Measurements from ENCODE around the gene FAM168A.

Gene FAM168A

DNA sequence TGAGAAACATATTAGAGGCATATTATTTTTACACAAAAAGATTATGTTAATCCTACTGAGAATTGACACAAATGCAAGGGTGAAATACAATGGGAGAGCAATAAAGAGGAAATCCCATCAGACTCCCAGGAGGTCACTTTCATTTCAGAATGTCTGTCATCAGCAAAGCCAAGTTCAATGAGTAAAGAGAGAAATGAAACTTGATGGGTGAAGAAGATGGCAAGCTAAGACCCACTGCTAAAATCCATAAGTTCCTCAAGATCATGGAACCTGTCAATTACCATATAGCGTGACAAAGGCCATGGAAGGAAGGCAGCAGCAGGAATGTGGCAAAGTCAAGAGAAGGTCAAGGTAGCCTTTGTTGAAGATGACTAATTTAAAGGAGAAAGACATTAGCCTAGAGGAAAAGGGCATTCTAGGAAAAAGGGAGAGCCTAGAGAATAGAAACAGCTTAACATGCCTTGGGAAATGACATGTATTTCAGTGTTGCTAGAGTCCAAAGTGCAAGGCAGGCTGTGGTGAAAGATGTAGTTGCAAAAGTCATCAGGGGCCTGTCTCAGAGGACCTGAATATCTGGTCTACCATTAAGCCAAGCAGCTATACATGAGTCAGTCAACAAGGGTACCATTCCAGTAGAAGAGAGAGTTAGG, 43.1 kb downstream of the FAM168A start:
- DNase-seq: no peak

DNA sequence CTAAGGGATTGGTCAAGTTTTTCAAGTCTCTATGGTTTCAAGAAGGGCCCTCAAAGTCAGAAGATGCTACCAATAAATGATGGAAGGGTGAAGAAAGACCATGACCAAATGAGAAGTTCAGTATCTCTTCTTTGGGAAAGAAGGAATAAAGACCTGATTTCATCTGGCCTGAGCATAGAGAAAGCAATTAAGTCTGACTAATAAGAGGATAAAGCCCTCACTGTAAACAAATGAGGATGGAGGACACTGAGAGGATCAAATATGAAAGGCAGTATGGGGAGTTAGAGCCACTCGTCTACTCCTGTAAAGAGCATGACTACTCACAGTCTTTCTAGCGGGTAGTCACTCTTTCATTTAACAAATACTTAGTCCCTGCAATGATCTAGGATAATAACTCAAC, 44.6 kb downstream of the FAM168A start:
- no peak for DNase-seq

DNA sequence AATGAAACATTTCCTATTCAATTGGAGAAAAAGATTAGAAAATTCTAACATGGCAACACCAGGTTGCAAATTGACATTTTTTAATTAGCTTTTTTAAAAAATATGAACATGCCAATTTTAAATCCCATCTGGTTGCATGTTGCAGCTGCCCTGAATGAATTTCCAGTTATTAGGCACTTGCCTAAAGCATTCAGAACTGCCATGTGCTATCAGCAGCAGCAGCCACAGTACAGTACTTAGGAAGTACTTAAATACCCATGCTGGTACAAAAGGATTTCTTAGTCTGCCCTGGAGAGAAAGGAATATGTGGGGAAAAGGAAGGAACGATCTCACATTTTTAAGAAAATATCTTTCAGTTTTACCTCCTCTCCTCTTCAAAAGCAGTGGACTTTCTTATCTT, 46.2 kb downstream of the FAM168A start:
- DNase-seq: no peak

- DNase-seq: no peak
Measured at GRCh38 chr11:73549376-73549775, 48.5 kb downstream of the FAM168A start.

- DNase-seq: no peak
Measured at GRCh38 chr11:73547706-73548595, 50.0 kb downstream of the FAM168A start.

DNA sequence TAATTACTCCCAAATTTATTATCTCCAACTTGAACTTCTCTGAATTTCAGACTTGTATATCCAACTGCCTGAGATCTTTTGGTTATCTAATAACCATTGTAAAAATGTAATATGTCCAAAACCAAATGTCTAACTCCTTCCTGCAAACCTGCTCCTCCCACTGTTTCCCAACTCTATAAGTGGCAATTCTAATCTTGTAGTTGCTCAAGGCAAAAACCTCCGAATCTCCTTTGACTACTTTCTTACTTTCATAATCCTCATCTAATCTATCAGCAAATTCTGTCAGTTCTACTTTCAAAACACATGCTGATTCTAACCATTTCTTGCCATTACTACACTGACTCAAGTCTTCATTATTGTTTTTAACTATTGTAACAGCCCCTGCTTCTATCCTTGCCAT, 55.7 kb downstream of the FAM168A start:
- DNase-seq: no peak

- no peak for DNase-seq
Measured at GRCh38 chr11:73539506-73540084, 58.3 kb downstream of the FAM168A start.

DNA sequence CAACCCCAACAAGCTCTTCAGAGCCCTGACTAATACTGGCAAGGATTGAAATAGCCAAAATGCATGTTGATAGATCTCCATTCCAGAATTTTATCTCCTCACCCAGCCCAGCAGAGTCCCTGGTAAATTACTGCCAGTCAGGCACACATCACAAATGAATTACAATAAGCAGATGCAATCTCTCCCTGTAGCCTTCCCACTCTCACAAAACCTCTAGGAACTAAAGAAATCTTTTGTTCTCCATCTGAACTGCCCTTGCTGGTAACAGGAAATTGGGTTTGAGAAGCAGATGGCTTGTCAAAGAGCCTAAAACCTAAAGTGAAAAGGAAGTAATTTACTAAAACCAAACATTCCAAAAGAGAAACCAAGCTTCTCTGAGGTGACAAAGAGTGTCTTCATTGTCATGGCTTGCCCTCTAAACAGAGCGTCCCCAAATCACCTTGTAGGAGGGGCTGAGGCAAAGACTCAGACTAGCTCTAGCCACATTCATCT, 59.5 kb downstream of the FAM168A start:
- DNase-seq: no peak

- no peak for DNase-seq
Measured at GRCh38 chr11:73537969-73538368, 59.9 kb downstream of the FAM168A start.

DNA sequence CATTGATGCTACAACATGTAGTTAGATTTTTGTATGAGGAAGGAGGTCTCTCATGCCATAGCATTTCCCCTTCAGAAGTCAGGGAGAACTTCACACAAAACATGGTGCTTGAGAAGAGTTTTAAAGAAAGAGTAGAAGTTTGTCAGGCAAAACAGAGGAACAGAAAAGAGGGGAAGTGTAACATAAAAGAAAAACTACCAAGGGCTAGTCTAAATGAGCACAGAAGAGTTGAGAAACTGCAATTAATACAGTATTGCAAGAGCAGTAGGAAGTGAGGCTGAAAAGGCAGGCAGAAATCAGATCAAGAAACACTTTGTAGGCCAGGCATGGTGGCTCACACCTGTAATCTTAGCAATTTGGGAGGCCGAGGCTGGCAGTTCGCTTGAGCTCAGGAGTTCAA, 61.0 kb downstream of the FAM168A start:
- no peak for DNase-seq

GRCh38 chr11:73532310-73532709, 65.6 kb downstream of the FAM168A start:
- DNase-seq: no peak

- DNase-seq: no peak
Measured at GRCh38 chr11:73531386-73531785, 66.5 kb downstream of the FAM168A start.

DNA sequence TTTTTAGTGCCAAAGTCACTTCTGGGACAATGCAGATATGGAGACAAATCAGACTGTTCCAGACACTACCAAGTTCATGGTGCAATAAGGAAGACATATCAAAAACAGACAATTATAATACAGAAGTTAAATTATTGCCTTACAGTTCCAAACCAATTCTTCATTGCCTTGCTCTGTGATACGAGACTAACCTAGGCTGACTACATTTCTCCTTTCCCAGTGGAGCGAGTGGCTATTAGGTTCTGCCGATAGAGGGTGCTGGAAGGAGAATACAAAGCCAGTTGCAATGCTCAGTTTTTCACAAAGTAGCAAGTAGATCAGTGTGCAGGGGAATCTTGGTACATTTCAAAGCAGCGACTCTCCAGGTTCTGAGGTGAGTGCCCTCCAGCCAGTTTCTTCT, 67.8 kb downstream of the FAM168A start:
- no peak for DNase-seq

DNA sequence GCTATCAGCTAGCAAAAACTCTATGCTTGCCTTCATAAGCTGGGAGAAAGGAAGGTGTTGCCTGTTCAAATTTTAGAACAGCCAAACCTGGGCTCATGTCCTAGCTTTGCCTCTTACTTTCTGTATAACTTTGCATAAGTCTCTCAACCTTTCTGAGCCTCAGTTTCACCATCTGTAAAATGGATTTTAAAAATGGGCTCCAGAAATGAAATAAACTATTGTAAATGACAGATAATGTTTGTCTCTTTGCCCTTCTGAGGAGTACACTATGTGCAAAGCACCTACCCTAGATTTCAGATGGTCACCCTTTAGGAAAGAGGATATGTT, 68.7 kb downstream of the FAM168A start:
- DNase-seq: no peak

- DNase-seq: no peak
Measured at GRCh38 chr11:73528483-73529203, 69.3 kb downstream of the FAM168A start.

- no peak for DNase-seq
Measured at GRCh38 chr11:73528013-73528412, 69.9 kb downstream of the FAM168A start.

DNA sequence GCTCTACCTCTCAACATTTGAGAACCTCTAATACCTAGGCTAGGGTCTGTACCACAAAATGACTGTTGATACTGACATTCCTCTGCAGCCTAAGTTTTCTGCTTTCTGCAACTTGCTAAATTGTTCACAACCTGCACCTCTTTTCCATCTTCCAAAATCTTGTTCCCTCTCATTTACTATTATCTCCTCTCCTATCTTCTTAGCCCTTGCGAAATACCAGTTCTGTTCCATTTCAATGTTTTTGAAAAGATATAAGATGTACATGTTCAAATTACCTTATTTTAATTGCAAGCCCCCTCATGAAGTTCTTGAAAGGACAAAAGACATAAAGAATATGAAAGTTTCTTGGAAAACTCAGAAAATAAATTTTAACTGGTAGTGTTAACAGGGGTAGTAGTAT, 72.3 kb downstream of the FAM168A start:
- DNase-seq: no peak

DNA sequence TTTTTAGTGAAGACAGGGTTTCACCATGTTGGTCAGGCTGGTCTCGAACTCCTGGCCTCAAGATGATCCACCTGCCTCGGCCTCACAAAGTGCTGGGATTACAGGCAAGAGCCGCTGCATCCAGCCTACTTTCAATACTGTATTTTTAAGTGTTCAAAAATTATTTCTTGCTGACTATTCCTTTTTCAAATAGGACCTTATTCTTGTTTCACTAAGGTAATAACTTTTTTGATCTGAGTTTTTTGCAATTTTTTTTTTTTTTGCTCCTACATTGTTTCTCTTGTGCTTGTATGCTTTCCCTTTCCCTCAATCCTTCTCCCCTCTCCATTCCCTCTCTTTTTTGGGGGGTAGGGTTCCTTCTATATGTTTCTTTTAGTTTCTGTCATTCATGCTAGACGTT, 73.1 kb downstream of the FAM168A start:
- DNase-seq: no peak

- DNase-seq: no peak
Measured at GRCh38 chr11:73521621-73522020, 76.3 kb downstream of the FAM168A start.

GRCh38 chr11:73520353-73521061, 77.4 kb downstream of the FAM168A start:
- DNase-seq: no peak

DNA sequence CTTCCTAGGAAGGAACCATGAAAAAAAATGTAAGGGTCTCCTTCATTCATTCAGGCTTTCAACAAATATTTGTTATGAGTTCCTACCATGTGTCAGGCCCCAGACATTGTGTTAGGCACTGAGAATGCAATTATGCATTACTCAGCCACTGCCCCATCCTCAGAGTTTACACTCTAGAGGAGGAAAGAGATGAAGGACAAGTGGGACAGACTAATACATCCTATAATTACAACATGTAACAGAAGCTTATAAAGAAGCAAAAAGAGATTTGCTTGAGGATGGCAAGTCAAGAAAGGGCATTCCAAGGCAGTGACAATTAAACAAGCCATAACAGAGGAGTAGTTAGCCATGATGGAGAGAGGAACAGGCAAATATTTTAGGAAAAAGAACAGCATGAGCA, 78.6 kb downstream of the FAM168A start:
- DNase-seq: no peak

- no peak for DNase-seq
Measured at GRCh38 chr11:73518195-73518594, 79.7 kb downstream of the FAM168A start.

DNA sequence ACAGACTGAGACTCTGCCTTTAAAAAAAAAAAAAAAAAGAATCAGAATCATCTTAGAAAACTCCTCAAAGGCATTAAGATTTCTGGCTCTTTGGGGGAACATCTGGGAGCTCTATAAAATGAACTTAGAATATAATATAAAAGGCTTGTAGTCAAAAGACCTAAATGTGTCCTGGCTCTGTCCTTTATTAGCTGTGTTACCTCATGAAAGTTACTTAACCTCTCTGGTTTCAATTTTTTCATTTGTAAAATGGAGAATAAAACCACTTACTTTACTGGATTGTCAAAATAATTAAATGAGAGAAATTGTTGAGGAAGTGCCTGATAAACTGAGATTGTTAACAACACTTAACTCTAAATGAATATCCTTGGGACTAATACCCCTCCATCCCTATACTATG, 81.8 kb downstream of the FAM168A start:
- DNase-seq: no peak

Data from activated gamma-delta T cell treated with Interleukin-2 at 50 U/mL for 16 hours (primary cell).